ENCODE results near the gene CHD9NB.

CHD9NB gene

GRCh38 chr16:53071748-53072301 is 19.1 kb upstream of the CHD9NB start:
- Histone ChIP-seq H3K9me3 (ENCODE audit: insufficient read depth, low read length) (0 out of 2 replicates have a peak, but pooled peaks cover 5% of the 10 kb centered on the region), H2AFZ (ENCODE audit: low read depth, low read length) (no peak overlapping the region), H3K79me2 (ENCODE audit: low read length) (peaks cover 79% of the 10 kb centered on the region), H4K20me1 (ENCODE audit: insufficient read depth, low read length) (no peaks in the 10 kb centered on the region), H3K27me3 (ENCODE audit: low read depth, low read length) (no peaks in the 10 kb centered on the region), H3K4me3 (ENCODE audit: low read length) (no peak overlapping the region), H3K4me1 (ENCODE audit: low read length) (peaks cover 18% of the 10 kb centered on the region), H3K36me3 (replicated peaks; ENCODE audit: low read depth, low read length) (peaks cover 37% of the 10 kb centered on the region), H3K27ac (ENCODE audit: low read length) (no peak overlapping the region), H3K9ac (ENCODE audit: low read length) (no peak overlapping the region), H3K4me2 (ENCODE audit: low read length) (no peak overlapping the region)
- TF ChIP-seq CTCF (IDR thresholded peaks at IDR 0.05; ENCODE audit: low read depth, low read length) (no peak), EZH2phosphoT487 (IDR thresholded peaks at IDR 0.05; ENCODE audit: low read depth) (no peak)

GRCh38 chr16:53069772-53070171 is 17.1 kb upstream of the CHD9NB start:
- Histone ChIP-seq H3K36me3 (replicated peaks; ENCODE audit: low read depth, low read length) (peaks cover 36% of the 10 kb centered on the region), H3K79me2 (ENCODE audit: low read length) (peaks cover 87% of the 10 kb centered on the region), H3K4me1 (ENCODE audit: low read length) (peaks cover 39% of the 10 kb centered on the region)

GRCh38 chr16:53068423-53068833 is 15.7 kb upstream of the CHD9NB start:
- peaks cover 51% of the 10 kb centered on the region for H3K4me1 ChIP-seq (ENCODE audit: low read length)
- H3K4me3 ChIP-seq (ENCODE audit: low read length), result no peak overlapping the region
- peak overlapping the region; percentile 0; the same call in 1 of the 2 replicates for H3K9ac ChIP-seq (ENCODE audit: low read length)
- no peak for TF ChIP-seq EZH2phosphoT487 (IDR thresholded peaks at IDR 0.05; ENCODE audit: low read depth)
- TF ChIP-seq CTCF (IDR thresholded peaks at IDR 0.05; ENCODE audit: low read depth, low read length), result no peak
- 0 out of 2 replicates have a peak, but pooled peaks cover 5% of the 10 kb centered on the region for H3K9me3 ChIP-seq (ENCODE audit: insufficient read depth, low read length)
- H4K20me1 ChIP-seq (ENCODE audit: insufficient read depth, low read length), result no peaks in the 10 kb centered on the region
- H3K4me2 ChIP-seq (ENCODE audit: low read length), result peak overlapping the region; percentile 31
- no peaks in the 10 kb centered on the region for H3K27me3 ChIP-seq (ENCODE audit: low read depth, low read length)
- H3K36me3 ChIP-seq (replicated peaks; ENCODE audit: low read depth, low read length), result peaks cover 34% of the 10 kb centered on the region
- H3K27ac ChIP-seq (ENCODE audit: low read length), result no peak overlapping the region
- H3K79me2 ChIP-seq (ENCODE audit: low read length), result peaks cover 86% of the 10 kb centered on the region
- no peak overlapping the region for H2AFZ ChIP-seq (ENCODE audit: low read depth, low read length)

More at GRCh38 chr16:53069772-53070171, 17.1 kb upstream of the CHD9NB start:
- Histone ChIP-seq H3K27me3 (ENCODE audit: low read depth, low read length) (no peaks in the 10 kb centered on the region), H2AFZ (ENCODE audit: low read depth, low read length) (no peak overlapping the region), H4K20me1 (ENCODE audit: insufficient read depth, low read length) (no peaks in the 10 kb centered on the region), H3K9ac (ENCODE audit: low read length) (no peak overlapping the region), H3K4me3 (ENCODE audit: low read length) (no peak overlapping the region), H3K4me2 (ENCODE audit: low read length) (no peak overlapping the region), H3K9me3 (ENCODE audit: insufficient read depth, low read length) (0 out of 2 replicates have a peak, but pooled peaks cover 5% of the 10 kb centered on the region), H3K27ac (ENCODE audit: low read length) (no peak overlapping the region)
- TF ChIP-seq EZH2phosphoT487 (IDR thresholded peaks at IDR 0.05; ENCODE audit: low read depth), result no peak
- no peak for TF ChIP-seq CTCF (IDR thresholded peaks at IDR 0.05; ENCODE audit: low read depth, low read length)

GRCh38 chr16:53067675-53068074 is 15.0 kb upstream of the CHD9NB start:
- H3K4me2 ChIP-seq (ENCODE audit: low read length), result peak overlapping the region; percentile 31
- no peaks in the 10 kb centered on the region for H3K27me3 ChIP-seq (ENCODE audit: low read depth, low read length)
- TF ChIP-seq EZH2phosphoT487 (IDR thresholded peaks at IDR 0.05; ENCODE audit: low read depth) (no peak), CTCF (IDR thresholded peaks at IDR 0.05; ENCODE audit: low read depth, low read length) (no peak)
- H3K27ac ChIP-seq (ENCODE audit: low read length), result no peak overlapping the region
- H3K79me2 ChIP-seq (ENCODE audit: low read length), result peaks cover 84% of the 10 kb centered on the region
- H3K9me3 ChIP-seq (ENCODE audit: insufficient read depth, low read length), result no peaks in the 10 kb centered on the region
- peaks cover 27% of the 10 kb centered on the region for H3K36me3 ChIP-seq (replicated peaks; ENCODE audit: low read depth, low read length)
- H3K4me1 ChIP-seq (ENCODE audit: low read length), result peaks cover 58% of the 10 kb centered on the region
- H2AFZ ChIP-seq (ENCODE audit: low read depth, low read length), result no peak overlapping the region
- no peak overlapping the region for H3K4me3 ChIP-seq (ENCODE audit: low read length)
- peak overlapping the region; percentile 0; the same call in 1 of the 2 replicates for H3K9ac ChIP-seq (ENCODE audit: low read length)
- no peaks in the 10 kb centered on the region for H4K20me1 ChIP-seq (ENCODE audit: insufficient read depth, low read length)

All from OCI-LY3 (cell line).